NCI-H510A (cell line): ENCODE measurements around the gene GCG.

ENCODE experiments used
- DNase-seq: peaks from one replicate; lab custom pipeline; 2025; lab: John Stamatoyannopoulos, UW

GCG gene

GRCh38 chr2:162099836-162100235, 52.2 kb downstream of the GCG start:
- no peak for DNase-seq
